Thoracic aorta (tissue), 2 donors: ENCODE data around the gene SETD6. TPM values are rescaled to one million over a fixed set of nuclear protein-coding genes. Genes with fewer than 3 reads are reported as not detected.

Experiments
- ATAC-seq: fragments of 150-250 bp; one replicate; pipeline ENCODE4 v1.8.0; 2017; ENCODE audit warnings: low read depth; ENCODE audit not compliant: insufficient number of reproducible peaks, low FRiP score
- DNase-seq: peaks from one replicate; pipeline ENCODE4 v3.0.0-alpha.2; 2020; ENCODE audit warnings: low spot score
- H3K27ac ChIP-seq, 2 donors: fragments of 200-600 bp; sonication (generic); 1 replicate in 1 of 2; 2 replicates in 1 of 2; pipeline ENCODE4 v1.5.1; 2016; ENCODE audit warnings: mild to moderate bottlenecking in 2 of 2, moderate library complexity in 2 of 2
- H3K27me3 ChIP-seq: fragments of 200-600 bp; sonication (generic); replicated peaks from 2 replicates; pipeline ENCODE4 v1.6.0; 2016; ENCODE audit warnings: mild to moderate bottlenecking; ENCODE audit not compliant: insufficient read depth
- H3K36me3 ChIP-seq: fragments of 200-600 bp; sonication (generic); one replicate; pipeline ENCODE4 v1.5.1; 2016
- H3K4me1 ChIP-seq, 2 donors: fragments of 200-600 bp; sonication (generic); 1 replicate in 1 of 2; 2 replicates in 1 of 2; pipeline versions ENCODE4 v1.5.1 to v1.6.0; 2016; ENCODE audit warnings: low read depth in 2 of 2, mild to moderate bottlenecking in 1 of 2; ENCODE audit not compliant: control insufficient read depth in 1 of 2
- H3K4me3 ChIP-seq: fragments of 200-600 bp; sonication (generic); 2 replicates; pipeline ENCODE4 v1.5.1; 2016; ENCODE audit warnings: mild to moderate bottlenecking
- H3K9me3 ChIP-seq: fragments of 200-600 bp; sonication (generic); 2 replicates; pipeline ENCODE4 v1.5.1; 2016
- total RNA-seq, 2 donors: library from RNA; depleted of rRNA; stranded (reverse); fragments of >200 nt; gene quantifications; one replicate each; pipeline versions ENCODE4 v1.1.0 to v1.2.3, GENCODE V29; 2016
- TF ChIP-seq, protein P1 (sequence below): fragments of 200-600 bp; sonication (generic); IDR thresholded peaks from one replicate; pipeline ENCODE4 v1.5.1; 2019; ENCODE audit warnings: antibody characterized with exemption

Gene SETD6
- total RNA-seq, 2 donors from 2014 or later, result 19.2 to 47.3 TPM

DNA sequence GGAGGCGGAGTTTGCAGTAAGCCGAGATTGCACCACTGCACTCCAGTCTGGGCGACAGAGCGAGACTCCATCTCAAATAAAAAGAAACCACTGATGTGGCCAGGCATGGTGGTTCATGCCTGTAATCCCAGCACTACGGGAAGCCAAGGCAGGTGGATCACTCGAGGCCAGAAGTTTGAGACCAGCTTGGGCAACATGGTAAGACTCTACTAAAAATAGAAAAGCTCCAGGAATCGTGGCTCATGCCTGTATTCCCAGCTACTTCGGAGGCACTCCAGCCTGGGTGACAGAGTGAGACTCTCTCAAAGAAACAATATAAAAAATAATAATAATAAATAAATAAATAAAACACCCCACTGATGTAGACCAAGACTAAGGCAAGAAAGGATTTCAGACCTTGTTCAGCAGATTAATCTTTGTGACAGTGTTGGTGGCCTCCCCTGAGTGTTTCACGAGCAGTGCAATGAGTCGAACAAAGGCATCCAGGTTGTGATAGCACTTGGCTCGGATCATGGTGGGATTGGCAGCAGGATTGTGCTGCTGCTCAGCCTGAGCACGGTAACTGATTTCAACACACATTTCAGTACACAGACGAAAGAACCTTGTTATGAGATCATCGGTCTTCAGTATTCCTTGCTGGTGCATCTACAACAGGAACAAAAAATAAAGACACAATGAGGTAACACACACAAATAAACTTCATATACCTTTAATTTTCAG, 18.6 kb downstream of the SETD6 start:
- Histone ChIP-seq H3K27ac (no peak overlapping the region), H3K4me3 (no peak overlapping the region), H3K36me3 (peaks cover 52% of the 10 kb centered on the region), H3K4me1 (no peaks in the 10 kb centered on the region), H3K9me3 (no peaks in the 10 kb centered on the region), H3K27me3 (no peaks in the 10 kb centered on the region)
- TF ChIP-seq, protein P1, sequence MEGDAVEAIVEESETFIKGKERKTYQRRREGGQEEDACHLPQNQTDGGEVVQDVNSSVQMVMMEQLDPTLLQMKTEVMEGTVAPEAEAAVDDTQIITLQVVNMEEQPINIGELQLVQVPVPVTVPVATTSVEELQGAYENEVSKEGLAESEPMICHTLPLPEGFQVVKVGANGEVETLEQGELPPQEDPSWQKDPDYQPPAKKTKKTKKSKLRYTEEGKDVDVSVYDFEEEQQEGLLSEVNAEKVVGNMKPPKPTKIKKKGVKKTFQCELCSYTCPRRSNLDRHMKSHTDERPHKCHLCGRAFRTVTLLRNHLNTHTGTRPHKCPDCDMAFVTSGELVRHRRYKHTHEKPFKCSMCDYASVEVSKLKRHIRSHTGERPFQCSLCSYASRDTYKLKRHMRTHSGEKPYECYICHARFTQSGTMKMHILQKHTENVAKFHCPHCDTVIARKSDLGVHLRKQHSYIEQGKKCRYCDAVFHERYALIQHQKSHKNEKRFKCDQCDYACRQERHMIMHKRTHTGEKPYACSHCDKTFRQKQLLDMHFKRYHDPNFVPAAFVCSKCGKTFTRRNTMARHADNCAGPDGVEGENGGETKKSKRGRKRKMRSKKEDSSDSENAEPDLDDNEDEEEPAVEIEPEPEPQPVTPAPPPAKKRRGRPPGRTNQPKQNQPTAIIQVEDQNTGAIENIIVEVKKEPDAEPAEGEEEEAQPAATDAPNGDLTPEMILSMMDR, result no peak
- ATAC-seq, result no peak
- DNase-seq, result no peak

DNA sequence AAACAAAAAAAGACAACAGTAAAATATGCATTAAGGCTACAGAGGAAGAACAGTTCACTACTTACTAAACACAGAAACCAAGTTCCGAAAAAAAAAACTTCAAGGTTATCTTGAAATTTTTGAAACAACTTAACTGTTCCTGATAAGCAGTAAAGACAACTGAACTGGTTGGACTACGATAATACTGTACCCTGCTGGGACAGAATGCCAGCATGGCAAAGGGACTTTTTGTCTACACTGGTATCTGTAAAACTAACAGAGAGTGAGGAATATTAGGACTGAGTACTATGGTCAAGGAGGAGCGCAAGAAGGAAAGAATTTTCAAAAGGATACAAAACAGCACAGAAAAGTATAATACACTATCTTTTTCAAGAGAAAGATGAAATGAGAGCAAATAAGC, 19.8 kb downstream of the SETD6 start:
- Histone ChIP-seq H3K4me3 (no peak overlapping the region), H3K27me3 (no peaks in the 10 kb centered on the region), H3K27ac (no peak overlapping the region), H3K9me3 (no peaks in the 10 kb centered on the region), H3K4me1 (no peaks in the 10 kb centered on the region), H3K36me3 (peaks cover 56% of the 10 kb centered on the region)
- no peak for ATAC-seq
- no peak for DNase-seq
- TF ChIP-seq, protein P1, result no peak

DNA sequence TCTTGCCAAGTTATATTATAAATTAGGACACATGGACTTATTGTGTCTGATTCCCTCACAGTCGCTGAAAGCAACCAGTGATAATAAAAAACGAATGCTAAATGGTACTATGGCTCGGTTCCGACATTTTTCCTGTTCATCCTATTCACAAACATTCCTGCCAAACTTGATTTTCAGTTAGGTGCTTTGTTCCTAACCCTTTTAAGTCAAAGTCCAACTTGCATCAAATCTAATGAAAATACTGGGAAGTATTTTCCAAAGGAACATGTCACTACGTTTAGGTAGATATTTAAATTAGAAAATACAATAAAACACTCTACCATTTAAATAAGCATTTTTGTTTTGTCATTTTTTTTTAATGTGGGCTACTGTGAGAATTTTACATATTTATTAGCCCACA, 21.0 kb downstream of the SETD6 start:
- H3K4me1 ChIP-seq, result no peaks in the 10 kb centered on the region
- no peak overlapping the region for H3K4me3 ChIP-seq
- no peaks in the 10 kb centered on the region for H3K9me3 ChIP-seq
- H3K36me3 ChIP-seq, result peaks cover 60% of the 10 kb centered on the region
- TF ChIP-seq, protein P1, result no peak
- ATAC-seq, result no peak
- no peak overlapping the region for H3K27ac ChIP-seq
- no peaks in the 10 kb centered on the region for H3K27me3 ChIP-seq
- DNase-seq, result no peak

DNA sequence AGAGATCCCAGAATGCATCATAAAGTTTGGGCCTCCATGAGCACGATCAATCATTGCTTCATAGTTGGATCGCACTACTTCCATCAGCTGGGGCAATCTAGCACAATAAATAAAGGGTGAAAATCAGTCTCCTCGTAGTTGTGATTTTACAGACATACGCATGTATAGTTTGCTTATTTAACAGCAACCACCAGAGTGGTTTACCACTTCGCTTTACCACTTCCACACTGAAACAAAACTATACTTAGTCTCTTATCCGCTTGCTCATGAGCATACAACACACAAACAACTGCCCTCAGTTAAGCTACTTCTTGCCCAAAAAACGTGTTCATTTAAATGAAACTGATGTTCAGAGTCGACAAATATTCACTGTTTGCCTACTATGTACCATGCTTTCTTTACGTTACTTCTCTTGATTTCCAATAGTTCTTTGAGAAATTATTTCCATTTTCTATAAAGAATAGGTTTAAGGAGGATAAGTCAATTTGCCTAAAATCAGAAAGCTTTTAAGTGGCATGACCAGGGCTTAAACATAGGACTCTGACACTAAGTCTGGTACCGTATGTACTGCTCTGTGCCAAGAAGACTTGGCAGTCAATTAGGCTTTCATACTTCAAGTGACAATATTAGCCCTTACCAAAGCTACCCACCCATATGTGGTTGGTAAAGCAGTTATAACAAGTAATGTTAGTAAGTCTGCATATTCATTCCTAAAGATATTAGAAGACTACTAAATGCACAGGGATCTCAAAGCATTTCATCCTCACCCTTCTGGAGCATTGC, 22.0 kb downstream of the SETD6 start:
- TF ChIP-seq, protein P1, result no peak
- H3K4me3 ChIP-seq, result no peak overlapping the region
- H3K9me3 ChIP-seq, result no peaks in the 10 kb centered on the region
- peaks cover 59% of the 10 kb centered on the region for H3K36me3 ChIP-seq
- DNase-seq, result no peak
- H3K27me3 ChIP-seq, result no peaks in the 10 kb centered on the region
- no peaks in the 10 kb centered on the region for H3K4me1 ChIP-seq
- H3K27ac ChIP-seq, result no peak overlapping the region
- no peak for ATAC-seq

DNA sequence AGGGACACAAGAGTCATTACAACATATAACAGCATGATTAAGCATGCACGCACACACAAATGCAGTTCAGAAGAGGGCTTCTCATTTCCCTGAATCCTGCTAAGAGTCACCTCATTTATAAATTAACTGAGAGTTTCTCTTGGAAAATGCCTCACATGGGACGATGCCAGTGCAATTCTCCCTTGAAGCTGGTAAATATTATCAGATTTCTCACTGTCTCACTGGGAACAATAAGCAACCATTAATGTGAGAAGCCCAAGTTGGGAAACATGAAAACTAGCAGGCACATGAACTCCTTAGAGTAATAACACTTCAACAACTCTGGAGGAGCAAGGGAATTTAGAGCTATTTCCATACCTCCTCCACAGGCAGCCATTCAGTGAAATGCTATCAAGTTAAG, 26.4 kb downstream of the SETD6 start:
- Histone ChIP-seq H3K9me3 (no peaks in the 10 kb centered on the region), H3K4me1 (no peaks in the 10 kb centered on the region), H3K27ac (no peak overlapping the region), H3K27me3 (no peaks in the 10 kb centered on the region), H3K36me3 (peaks cover 77% of the 10 kb centered on the region), H3K4me3 (no peak overlapping the region)
- no peak for ATAC-seq
- TF ChIP-seq, protein P1, result no peak
- no peak for DNase-seq
